Brain microvascular endothelial cell (primary cell): ENCODE data around the gene TMEM8B.

Source experiments
- DNase-seq: peaks from one replicate; pipeline ENCODE4 v3.0.0-alpha.2; 2020
- H3K27ac ChIP-seq: fragments of 250-450 bp; sonication (Bioruptor Pico); 2 replicates; pipeline ENCODE4 v1.5.1; 2020; ENCODE audit warnings: mild to moderate bottlenecking, moderate library complexity
- H3K27me3 ChIP-seq: fragments of 250-450 bp; sonication (Bioruptor Pico); replicated peaks from 2 replicates; pipeline ENCODE4 v1.5.1; 2020; ENCODE audit warnings: mild to moderate bottlenecking
- H3K36me3 ChIP-seq: fragments of 250-450 bp; sonication (Bioruptor Pico); replicated peaks from 2 replicates; pipeline ENCODE4 v1.5.1; 2020; ENCODE audit warnings: mild to moderate bottlenecking
- H3K4me3 ChIP-seq: 2 replicates; pipeline ENCODE4 v1.5.1; 2011; ENCODE audit warnings: low read depth, mild to moderate bottlenecking, control low read depth, low read length, moderate library complexity
- CTCF ChIP-seq: IDR thresholded peaks from 2 replicates; pipeline ENCODE4 v1.5.1; 2011; ENCODE audit warnings: low read depth, mild to moderate bottlenecking, moderate library complexity, low read length, control low read depth, inconsistent platforms; ENCODE audit errors: missing control alignments
- in situ Hi-C: cut with HindIII; loops from 2 replicates; pipeline ENCODE4 v1.10.0; 2017; ENCODE audit warnings: low sequenced_read_pairs, low pct_ligation_motif_present

TMEM8B gene

DNA sequence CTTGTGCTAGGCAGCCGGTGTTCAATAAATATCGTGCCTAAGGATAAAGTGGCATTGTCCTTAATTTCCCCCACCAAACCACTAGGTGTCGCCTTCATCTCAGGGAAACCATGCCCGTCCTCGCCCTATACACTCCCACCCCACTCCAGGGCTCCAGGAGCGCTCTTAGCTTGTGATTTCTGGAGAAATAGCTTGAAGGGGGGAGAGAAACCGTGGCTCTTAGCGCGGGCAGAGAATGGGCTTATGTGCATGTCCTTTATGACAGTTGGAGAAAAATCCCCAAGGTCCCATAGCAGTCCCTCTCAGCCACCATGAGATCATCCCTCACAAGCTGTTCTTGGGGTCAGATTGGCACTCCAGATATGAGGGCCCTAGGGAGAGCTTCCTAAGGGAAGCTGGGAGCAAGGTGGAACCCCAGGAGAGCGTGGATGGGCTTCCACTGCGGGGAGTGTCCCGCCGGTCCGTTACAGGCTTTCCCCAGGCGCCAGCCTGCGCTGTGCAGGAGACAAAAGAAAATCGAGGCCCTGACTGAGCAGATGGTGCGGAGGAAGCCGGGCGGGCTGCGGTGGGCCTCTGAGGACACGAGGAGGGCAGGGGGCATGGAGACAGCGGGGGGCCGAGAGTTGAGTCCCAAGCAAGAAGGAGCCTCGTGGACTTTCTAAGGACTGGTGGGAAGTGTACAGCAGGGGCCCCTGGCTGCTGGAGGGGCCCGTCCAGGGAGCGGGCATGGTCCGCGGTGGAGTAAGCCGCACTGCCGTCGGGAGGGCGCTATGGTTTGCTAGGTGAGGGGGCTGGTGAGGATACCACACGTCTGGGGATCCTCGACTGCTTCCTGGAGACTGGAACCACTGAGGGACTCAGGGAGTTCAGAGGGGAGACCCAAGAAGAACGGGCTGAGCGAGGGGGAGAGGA lies 38.4 kb upstream of the TMEM8B start:
- peak; percentile 89 for TF ChIP-seq CTCF
- Histone ChIP-seq H3K36me3 (no peaks in the 10 kb centered on the region), H3K4me3 (peak overlapping the region; percentile 39), H3K27me3 (no peaks in the 10 kb centered on the region), H3K27ac (no peak overlapping the region)
- in situ Hi-C loops, result no loop called here
- peak; percentile 68 for DNase-seq

- Histone ChIP-seq H3K27me3 (no peaks in the 10 kb centered on the region), H3K27ac (no peak within 1 kb of the TSS), H3K4me3 (peak within 1 kb of the TSS; percentile 62), H3K36me3 (no peaks in the 10 kb centered on the region)
- TF ChIP-seq CTCF, result no peak
- no peak for DNase-seq
- in situ Hi-C loops, result no loop called here
These were observed 37.6 kb upstream of the TMEM8B start, which contains the start of gene NPR2 for GRCh38 chr9:35791297-35791921. TSS of gene NPR2 (plus strand) at chr9:35791591. CDS start at chr9:35792409, 818 bp downstream.

GRCh38 chr9:35792024-35792813 lies 36.8 kb upstream of the TMEM8B start:
- in situ Hi-C loops, result no loop called here
- no peak for DNase-seq
- Histone ChIP-seq H3K27ac (no peak overlapping the region), H3K27me3 (no peaks in the 10 kb centered on the region), H3K36me3 (no peaks in the 10 kb centered on the region), H3K4me3 (peak overlapping the region; percentile 62)
- TF ChIP-seq CTCF, result no peak

DNA sequence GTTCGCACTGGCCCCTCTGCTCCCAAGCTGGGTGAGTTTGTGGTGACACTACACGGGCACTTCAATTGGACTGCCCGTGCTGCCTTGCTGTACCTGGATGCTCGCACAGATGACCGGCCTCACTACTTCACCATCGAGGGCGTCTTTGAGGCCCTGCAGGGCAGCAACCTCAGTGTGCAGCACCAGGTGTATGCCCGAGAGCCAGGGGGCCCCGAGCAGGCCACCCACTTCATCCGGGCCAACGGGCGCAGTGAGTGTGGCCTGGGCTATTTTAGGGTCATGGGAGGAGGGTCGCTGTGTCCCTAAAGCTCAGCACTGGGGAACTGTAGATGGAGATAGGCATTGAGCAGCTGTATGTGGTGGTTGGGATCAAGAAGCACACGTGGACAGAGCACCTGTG lies 36.2 kb upstream of the TMEM8B start:
- in situ Hi-C loops, result no loop called here
- no peaks in the 10 kb centered on the region for H3K27me3 ChIP-seq
- H3K36me3 ChIP-seq, result no peaks in the 10 kb centered on the region
- H3K4me3 ChIP-seq, result no peak overlapping the region
- TF ChIP-seq CTCF, result no peak
- no peak overlapping the region for H3K27ac ChIP-seq
- DNase-seq, result no peak

DNA sequence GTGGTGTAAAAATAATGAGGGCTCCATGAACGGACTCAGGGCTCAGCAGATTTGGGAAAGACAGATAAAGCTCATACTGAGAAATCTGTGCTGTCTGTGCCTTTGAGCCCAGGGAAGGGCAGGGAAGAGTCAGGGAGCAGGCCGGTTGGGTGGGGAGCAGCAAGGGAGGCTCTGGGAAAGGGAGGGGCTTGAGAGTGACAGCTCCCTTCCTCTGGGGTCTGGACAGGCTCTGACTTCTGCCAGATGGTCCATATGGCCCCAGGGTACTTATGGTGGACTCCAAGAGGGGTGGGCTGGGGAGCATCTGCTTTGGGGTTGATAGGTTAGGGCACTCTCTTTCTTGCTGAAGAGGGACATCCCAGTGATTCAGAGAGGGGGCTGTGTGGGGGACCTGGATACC lies 35.6 kb upstream of the TMEM8B start:
- Histone ChIP-seq H3K36me3 (no peaks in the 10 kb centered on the region), H3K27me3 (no peaks in the 10 kb centered on the region), H3K4me3 (no peak overlapping the region), H3K27ac (no peak overlapping the region)
- in situ Hi-C loops, result no loop called here
- DNase-seq, result no peak
- TF ChIP-seq CTCF, result no peak
